Coronary artery (tissue), 2 donors: ENCODE data around the gene NUP93.

Source experiments
- DNase-seq: peaks from one replicate; pipeline ENCODE4 v3.0.0-alpha.2; 2017; ENCODE audit warnings: low spot score
- H3K27ac ChIP-seq, 2 donors: fragments of 200-600 bp; sonication (generic); one replicate each; pipeline ENCODE4 v1.5.1; 2016 to 2019
- H3K4me3 ChIP-seq: fragments of 200-600 bp; sonication (generic); 2 replicates; pipeline ENCODE4 v1.5.1; 2016; ENCODE audit warnings: mild to moderate bottlenecking, moderate library complexity
- CTCF ChIP-seq: fragments of 200-600 bp; sonication (generic); IDR thresholded peaks from one replicate; pipeline ENCODE4 v1.5.1; 2019; ENCODE audit warnings: antibody characterized with exemption

NUP93 gene

DNA sequence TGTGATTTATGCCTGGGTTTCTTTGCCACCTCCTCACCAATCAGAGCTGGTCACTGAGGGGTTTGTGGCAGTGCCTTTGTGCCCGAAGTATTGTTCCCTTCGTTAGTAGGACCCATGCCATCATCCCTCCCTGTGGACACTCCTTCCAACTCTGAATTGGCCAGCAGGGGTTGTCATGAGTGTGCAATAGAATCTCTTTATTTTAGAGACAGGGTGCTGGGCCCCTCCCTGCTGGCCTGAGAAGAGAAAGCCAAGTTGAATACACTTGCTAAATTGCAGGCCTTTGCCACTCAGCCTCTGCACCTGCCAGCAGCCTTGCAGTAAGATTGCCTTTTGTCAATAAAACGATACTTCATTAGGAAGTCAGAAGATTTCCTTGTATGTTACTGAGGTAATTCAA is 94.4 kb downstream of the NUP93 start:
- no peak for DNase-seq
- H3K4me3 ChIP-seq = no peak overlapping the region
- H3K27ac ChIP-seq = no peak overlapping the region
- no peak for TF ChIP-seq CTCF

GRCh38 chr16:56824804-56825203 is 94.9 kb downstream of the NUP93 start:
- no peak overlapping the region for H3K27ac ChIP-seq
- no peak for TF ChIP-seq CTCF
- DNase-seq = no peak
- H3K4me3 ChIP-seq = no peak overlapping the region

GRCh38 chr16:56825826-56826225 is 95.9 kb downstream of the NUP93 start:
- DNase-seq = no peak
- no peak for TF ChIP-seq CTCF
- H3K27ac ChIP-seq = no peak overlapping the region
- H3K4me3 ChIP-seq = no peak overlapping the region

GRCh38 chr16:56828647-56829046 is 98.7 kb downstream of the NUP93 start:
- no peak for DNase-seq
- H3K4me3 ChIP-seq = no peak overlapping the region
- H3K27ac ChIP-seq = no peak overlapping the region
- no peak for TF ChIP-seq CTCF

DNA sequence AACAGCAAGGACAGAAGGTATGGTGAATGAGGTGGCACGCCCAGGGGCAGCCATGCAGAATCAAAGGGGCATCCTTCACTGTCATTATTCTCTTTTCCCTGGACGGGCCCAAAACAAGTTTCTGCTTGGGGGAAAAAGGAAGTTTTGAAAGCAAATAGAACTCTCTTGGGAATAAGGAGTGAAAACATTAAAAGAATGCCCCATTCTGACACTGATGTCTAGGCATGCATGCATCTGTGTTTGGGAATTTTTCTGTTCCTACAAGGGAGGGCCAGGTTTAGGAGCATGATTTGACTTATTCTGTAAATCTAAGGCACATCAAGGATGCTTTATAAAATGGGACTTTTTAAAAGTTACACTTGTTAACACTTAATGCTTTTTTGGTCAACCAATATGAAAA is 100.7 kb downstream of the NUP93 start:
- DNase-seq = no peak
- no peak overlapping the region for H3K4me3 ChIP-seq
- H3K27ac ChIP-seq = no peak overlapping the region
- no peak for TF ChIP-seq CTCF

GRCh38 chr16:56832768-56833167 is 102.8 kb downstream of the NUP93 start:
- H3K27ac ChIP-seq = no peak overlapping the region
- no peak overlapping the region for H3K4me3 ChIP-seq
- no peak for TF ChIP-seq CTCF
- no peak for DNase-seq

DNA sequence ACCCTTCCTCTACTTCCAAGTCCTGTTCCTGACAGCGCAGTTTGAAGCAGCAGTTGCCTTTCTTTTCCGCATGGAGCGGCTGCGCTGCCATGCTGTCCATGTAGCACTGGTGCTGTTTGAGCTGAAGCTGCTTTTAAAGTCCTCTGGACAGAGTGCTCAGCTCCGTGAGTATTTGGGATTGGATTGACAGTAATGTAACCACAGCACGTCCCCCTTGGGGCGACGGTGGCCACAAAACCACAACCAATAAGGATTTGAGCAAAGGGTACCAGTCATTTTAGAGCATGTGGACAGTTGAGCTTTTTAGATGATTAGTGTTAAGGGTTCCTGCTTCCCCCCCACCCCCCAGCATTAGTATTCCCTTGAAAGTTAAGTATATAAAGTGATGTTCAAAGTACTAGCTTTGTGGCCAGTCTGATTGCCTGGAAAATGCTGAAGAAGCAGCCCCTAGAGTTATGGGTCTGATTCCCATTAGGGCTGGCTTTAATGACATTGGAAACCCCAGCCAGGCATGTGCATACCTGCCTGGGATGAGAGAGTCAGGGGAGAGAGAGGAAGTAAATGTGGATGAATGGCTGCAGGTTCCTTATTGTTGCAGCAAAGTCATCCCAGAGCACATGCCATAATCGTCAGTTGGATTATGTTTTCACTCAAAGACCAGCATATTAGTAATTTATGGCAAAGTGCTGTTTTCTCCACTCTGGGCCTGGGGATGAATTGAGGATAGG is 103.5 kb downstream of the NUP93 start:
- TF ChIP-seq CTCF = no peak
- no peak for DNase-seq
- H3K4me3 ChIP-seq = no peak overlapping the region

More for the DNA sequence above, 103.5 kb downstream of the NUP93 start:
- no peak overlapping the region for H3K27ac ChIP-seq
